ENCODE data around the gene FTCDNL1. TPM values are rescaled to one million over a fixed set of nuclear protein-coding genes. Genes with fewer than 3 reads are reported as not detected.

Gene FTCDNL1
- total and polyA plus RNA-seq, 9 of the 15 experiments (the other 6 are each of a cell fraction or from before 2014, with no cell fraction given) = 0.13 to 0.58 (median 0.32) TPM

DNA sequence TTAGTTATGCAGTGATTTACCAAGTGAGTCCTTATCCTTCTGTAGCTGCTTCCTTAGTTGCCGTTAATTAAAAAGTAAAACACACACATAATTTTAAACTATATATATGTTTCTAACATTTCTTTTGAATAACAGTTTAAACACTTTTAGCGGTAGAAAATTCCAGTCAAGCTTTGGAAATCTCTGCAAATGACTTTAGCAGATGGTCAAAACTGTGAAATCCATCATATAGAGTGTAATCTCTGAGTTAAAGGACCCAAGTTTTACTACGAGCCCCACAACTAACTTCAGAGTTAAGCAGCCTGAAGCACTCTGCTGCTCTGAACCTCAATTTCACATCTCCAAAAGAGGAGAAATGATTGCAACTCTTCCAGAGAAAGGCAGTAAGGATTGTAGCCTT is 96.2 kb downstream of the FTCDNL1 start (continued):
- TF ChIP-seq MCM3 (IDR thresholded peaks at IDR 0.05) (no peak), THRA (IDR thresholded peaks at IDR 0.05) (no peak), TCF7L2 (IDR thresholded peaks at IDR 0.05; ENCODE audit: low read depth, low read length) (no peak), PHB (CRISPR knock-in tag; IDR thresholded peaks at IDR 0.05) (no peak)
- TF ChIP-seq, protein P1, sequence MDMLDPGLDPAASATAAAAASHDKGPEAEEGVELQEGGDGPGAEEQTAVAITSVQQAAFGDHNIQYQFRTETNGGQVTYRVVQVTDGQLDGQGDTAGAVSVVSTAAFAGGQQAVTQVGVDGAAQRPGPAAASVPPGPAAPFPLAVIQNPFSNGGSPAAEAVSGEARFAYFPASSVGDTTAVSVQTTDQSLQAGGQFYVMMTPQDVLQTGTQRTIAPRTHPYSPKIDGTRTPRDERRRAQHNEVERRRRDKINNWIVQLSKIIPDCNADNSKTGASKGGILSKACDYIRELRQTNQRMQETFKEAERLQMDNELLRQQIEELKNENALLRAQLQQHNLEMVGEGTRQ (CRISPR knock-in tag; IDR thresholded peaks at IDR 0.05) = no peak

DNA sequence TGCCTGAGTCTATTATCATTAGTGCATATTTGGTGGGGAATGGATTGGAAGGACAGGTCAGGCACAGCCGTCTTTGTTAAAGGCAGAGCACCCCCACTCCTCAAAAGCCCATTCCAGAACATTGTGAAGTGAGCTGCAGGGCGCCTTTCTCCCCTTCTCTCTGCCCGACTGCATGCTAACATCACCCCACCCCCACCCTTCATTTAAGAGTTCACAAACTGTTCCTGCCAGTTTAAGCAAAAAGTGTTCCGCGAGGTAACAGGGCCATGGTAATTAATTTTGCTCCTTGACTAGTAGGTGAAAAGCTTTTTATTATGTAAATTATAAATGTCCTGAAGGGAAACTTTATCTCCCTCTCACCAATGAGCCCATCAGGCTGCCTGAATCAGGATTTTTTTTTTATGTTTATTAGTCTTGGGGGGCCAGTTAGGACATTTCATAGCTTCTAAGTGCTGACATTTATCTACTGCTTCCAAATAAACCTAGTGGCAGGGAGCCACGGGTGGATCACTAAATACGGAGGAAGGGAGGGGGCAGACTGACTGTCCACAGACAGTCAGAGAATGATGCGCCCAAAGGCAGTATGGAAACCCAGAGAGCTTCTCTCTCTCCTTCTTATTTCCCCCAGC is 99.4 kb downstream of the FTCDNL1 start:
- ATAC-seq = no peak
- no peaks in the 10 kb centered on the region for H3K36me3 ChIP-seq (ENCODE audit: control insufficient read depth, insufficient read depth, low read length)
- no peak overlapping the region for H3K4me2 ChIP-seq (ENCODE audit: insufficient read depth, low read length)
- ChIA-PET CTCF (ENCODE audit: low intra/inter-chr PET ratio) (no interaction called here), POLR2A (no interaction called here)
- BruUV-seq (replicated peaks) = no TSS peak
- intact Hi-C loops (cut with micrococcal nuclease) (no loop called here), in situ Hi-C loops (cut with MboI) (no loop called here)
- no peak overlapping the region for H3K27ac ChIP-seq (ENCODE audit: extremely low read depth, low read depth, low read length)
- H4K20me1 ChIP-seq (replicated peaks; ENCODE audit: control insufficient read depth, insufficient read depth, low read length) = no peaks in the 10 kb centered on the region
- no peaks in the 10 kb centered on the region for H3K9me1 ChIP-seq (ENCODE audit: control insufficient read depth, insufficient read depth, low read length)
- H3K9me3 ChIP-seq (replicated peaks; ENCODE audit: control insufficient read depth, insufficient read depth, low read depth, low read length) = no peaks in the 10 kb centered on the region
- H3K79me2 ChIP-seq (ENCODE audit: control insufficient read depth, insufficient read depth, low read length) = no peaks in the 10 kb centered on the region
- H3K9ac ChIP-seq (ENCODE audit: insufficient read depth in 1 of 2, low read depth in 2 of 2, low read length in 2 of 2) = no peak overlapping the region
- no peak overlapping the region for H3K4me3 ChIP-seq
- no peaks in the 10 kb centered on the region; a peak in 2 of 5 replicates for H3K27me3 ChIP-seq (ENCODE audit: control insufficient read depth in 2 of 2, insufficient read depth in 2 of 2, low read length in 2 of 2)
- H3K4me1 ChIP-seq (replicated peaks in 1 of 2; ENCODE audit: control insufficient read depth in 2 of 2, insufficient read depth in 2 of 2, low read length in 2 of 2) = no peaks in the 10 kb centered on the region
- no peak for FAIRE-seq
- DNase-seq (ENCODE audit: extremely low read depth in 1 of 4, low spot score in 3 of 4) = no peak
- 8% methylated on average over 3 of the region's 8 CpGs for WGBS (ENCODE audit: insufficient coverage, low coverage, missing lambda C conversion rate)
- H2AFZ ChIP-seq (ENCODE audit: low read depth, low read length) = no peak overlapping the region
- TF ChIP-seq SIN3B (IDR thresholded peaks at IDR 0.05; ENCODE audit: low read depth) (no peak), EP400 (IDR thresholded peaks at IDR 0.05) (no peak), BDP1 (IDR thresholded peaks at IDR 0.05; ENCODE audit: insufficient read depth, insufficient read length) (no peak), L3MBTL2 (IDR thresholded peaks at IDR 0.05) (no peak), ZNF212 (CRISPR knock-in tag; IDR thresholded peaks at IDR 0.05) (no peak), E2F8 (IDR thresholded peaks at IDR 0.05; ENCODE audit: low read depth, partially characterized antibody) (no peak), ADNP (tag; IDR thresholded peaks at IDR 0.05) (no peak), CC2D1A (IDR thresholded peaks at IDR 0.05) (no peak)

Measured in K562 (cell line).